HG02840 (cell line): ENCODE results near the gene DCP1B.

Source experiments
- ATAC-seq: cut with Tn5 transposase; IDR thresholded peaks from one replicate; pipeline ENCODE4 v1.9.1; 2021; ENCODE audit warnings: mild to moderate bottlenecking, moderate library complexity, moderate number of reproducible peaks; ENCODE audit not compliant: unreplicated experiment, low FRiP score

DCP1B gene

GRCh38 chr12:1924996-1925683 is 79.1 kb downstream of the DCP1B start:
- ATAC-seq, result no peak

DNA sequence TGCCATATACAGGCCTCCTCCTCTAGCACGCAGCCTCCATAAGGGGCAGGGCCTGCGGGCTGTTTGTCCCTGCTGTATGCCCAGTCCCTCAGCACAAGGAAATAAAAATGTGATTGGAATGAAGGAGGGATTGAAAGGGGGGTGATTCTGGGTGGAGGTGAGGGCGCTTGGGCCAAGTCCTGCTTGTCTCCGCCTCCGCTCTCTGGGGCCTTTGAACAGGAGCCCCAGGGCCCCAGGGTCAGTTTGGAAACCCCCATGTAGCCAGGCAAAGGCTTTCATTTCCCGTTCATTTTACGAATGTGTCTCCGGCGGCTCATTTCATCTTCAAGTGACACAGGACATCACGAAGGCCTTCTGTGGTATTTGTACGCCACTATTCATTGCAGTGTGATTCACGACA is 81.3 kb downstream of the DCP1B start:
- ATAC-seq, result no peak

- no peak for ATAC-seq
Observed at GRCh38 chr12:1922075-1922709, 82.1 kb downstream of the DCP1B start.

DNA sequence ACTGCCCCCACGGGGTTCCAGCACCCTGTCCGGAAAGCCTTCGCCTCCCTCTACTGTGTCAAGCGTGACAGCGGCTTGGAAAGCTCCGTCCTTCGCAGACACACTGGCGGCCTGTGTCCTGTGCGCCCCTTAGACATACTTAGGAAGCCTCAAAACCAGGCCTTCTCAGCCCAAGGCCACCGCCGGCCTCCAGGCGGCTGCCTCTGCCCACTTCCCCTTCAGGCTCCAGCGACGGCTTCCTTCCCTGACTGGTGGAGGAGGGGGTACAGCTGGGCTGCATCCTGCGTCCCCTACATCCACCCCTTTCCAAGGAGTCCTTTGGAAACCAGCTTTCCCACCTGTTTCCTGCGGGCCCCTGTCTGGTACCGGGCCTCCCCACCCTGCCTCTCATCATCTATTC is 83.3 kb downstream of the DCP1B start:
- ATAC-seq, result no peak

DNA sequence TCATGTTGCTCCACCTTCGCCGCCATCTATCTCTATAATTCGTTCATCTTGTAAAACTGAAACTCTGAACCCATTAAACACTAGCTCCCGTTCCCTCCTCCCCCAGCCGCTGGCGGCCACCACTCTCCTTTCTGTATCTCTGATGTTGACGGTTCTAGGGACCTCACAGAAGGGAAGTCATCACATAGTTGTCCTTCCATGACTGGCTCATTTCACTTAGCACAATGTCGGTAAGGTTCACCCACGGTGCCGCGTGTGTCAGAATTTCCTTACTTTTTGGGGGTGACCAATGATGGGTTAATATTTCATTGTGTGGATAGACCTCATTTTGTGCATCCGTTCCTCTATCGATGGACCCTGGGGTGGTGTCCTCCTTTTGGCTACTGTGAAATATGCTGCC is 83.8 kb downstream of the DCP1B start:
- ATAC-seq, result no peak

GRCh38 chr12:1919763-1920162 is 84.5 kb downstream of the DCP1B start:
- no peak for ATAC-seq

DNA sequence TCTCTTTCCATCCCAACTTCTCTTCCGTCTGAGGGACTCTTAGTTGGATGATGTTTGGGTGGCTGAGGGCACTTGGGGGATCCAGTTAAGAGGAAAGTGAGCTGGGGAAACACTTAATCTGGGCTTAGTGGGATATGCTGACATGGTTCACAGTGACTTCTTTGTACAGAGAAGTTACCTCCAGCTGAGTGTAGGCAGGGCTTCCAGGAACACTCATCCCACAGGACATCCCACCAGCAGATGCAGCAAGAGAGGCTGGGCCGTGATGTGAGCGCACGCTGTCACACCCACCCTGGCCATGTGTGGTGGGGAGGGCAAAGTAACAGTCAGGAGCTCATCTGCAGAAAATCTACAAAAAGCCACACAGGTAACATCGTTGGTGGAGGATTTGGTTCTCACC is 85.0 kb downstream of the DCP1B start:
- no peak for ATAC-seq

DNA sequence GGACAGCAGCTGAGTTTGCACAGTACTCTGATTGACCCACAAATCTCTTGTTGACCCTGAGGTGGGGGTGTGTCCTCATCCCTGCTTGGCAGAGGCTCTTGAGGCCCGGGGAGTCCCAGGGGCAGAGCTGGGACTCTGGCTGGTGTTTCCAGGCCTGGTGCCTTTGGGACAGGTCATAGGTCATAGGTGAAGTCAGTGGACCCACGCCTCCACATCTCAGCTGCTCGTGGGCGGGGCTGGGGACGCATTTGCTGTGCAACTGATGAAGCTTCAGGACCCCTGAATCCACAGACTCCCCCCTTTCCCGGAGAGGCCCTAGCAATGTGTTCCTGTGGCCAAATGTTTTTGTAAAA is 85.4 kb downstream of the DCP1B start:
- no peak for ATAC-seq

GRCh38 chr12:1918081-1918883 is 86.0 kb downstream of the DCP1B start, which contains the start of gene CACNA2D4:
Gene CACNA2D4, minus strand, starts transcription at chr12:1918652. Its CDS starts 179 bp downstream, at chr12:1918473.
- ATAC-seq, result no peak

DNA sequence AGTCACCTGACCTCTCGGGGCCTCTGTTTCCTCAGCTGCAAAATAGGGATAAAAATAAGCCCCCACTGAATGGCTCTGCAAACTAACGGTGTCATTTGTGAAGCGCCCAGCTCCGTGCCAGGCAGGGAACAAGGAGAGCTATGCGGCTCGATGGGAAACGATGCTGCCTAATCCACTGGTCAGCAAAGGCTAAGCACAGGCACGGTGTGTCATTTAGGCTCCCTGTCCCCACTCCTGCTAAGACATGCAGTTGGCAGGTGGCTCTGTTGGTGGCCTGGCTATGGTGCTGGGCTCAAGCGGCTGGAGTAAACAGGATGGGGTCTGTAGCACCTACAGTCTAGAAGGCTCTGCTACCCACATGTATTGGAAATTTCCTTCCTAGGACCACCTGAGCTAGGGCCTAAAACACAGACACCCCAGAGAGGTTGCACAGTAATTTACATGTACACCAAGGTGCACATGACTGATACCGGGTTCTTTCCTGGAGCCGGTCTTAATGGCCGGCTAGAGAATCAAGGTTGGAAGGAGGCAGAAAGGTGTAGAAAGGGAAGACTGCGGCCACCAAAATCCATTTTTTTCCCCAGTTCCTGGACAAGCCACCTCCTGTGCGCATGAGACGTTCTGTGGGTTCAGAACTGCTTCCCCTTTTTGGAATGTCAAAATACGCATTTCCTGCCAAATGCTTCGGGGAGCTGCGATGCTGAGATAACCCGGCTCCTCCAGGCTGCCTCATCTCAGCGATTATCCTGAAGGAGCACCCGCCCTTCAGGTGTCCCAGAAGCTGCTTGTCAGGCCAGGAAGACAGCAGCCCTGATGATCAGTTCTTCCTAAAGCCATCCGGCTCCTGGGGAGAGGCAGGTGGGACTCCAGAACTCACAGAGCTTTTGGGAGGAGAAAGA is 86.8 kb downstream of the DCP1B start:
- no peak for ATAC-seq

GRCh38 chr12:1916371-1917171 is 87.7 kb downstream of the DCP1B start:
- no peak for ATAC-seq

GRCh38 chr12:1915082-1915968 is 88.9 kb downstream of the DCP1B start:
- ATAC-seq, result no peak

DNA sequence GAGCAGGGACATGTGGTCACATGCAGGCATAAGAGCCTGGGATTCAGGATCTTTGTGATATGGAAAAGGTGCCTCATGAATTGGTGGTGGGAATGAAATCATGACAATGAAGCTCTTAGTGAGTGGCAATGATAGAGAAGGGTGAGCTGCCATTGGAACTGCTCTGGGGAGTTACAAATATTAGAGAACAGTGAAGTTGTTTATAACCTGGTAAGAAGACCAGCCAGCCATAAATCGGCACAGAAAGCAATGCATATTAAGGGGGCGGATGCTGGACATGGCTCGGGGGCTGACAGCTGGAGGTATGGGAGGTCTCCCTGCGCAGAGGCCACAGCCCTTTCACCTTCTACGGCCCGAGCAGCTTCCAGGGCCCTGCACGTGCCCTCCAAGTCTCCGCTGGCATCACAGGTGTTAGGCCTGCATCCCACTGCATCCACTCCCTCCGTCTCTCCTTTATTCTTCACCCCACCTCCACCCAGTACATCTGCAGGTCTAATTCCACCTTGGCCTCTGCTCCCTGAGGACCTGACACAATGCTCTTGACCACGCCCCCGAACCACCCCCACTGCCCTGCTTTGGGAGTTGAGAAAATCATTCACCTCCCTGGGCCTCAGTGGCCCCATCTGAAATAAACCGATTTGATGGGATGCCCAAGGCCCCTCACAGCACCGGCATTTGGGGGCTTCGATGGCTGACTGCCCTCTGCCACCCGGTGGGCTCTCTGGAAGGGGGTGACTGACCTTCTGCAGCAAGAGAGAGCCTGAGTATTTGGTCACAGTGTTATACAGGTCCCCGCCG is 89.9 kb downstream of the DCP1B start:
- ATAC-seq, result no peak

- no peak for ATAC-seq
Observed at GRCh38 chr12:1913377-1914113, 90.7 kb downstream of the DCP1B start.

GRCh38 chr12:1912580-1913376 is 91.5 kb downstream of the DCP1B start:
- ATAC-seq, result no peak
